ENCODE measurements around the gene CELA2A.
"Not testable (repeated sequence)": the region's sequence is repeated elsewhere in the genome, so short reads cannot be mapped to it uniquely, and the experiment has no call there.

The CELA2A gene

DNA sequence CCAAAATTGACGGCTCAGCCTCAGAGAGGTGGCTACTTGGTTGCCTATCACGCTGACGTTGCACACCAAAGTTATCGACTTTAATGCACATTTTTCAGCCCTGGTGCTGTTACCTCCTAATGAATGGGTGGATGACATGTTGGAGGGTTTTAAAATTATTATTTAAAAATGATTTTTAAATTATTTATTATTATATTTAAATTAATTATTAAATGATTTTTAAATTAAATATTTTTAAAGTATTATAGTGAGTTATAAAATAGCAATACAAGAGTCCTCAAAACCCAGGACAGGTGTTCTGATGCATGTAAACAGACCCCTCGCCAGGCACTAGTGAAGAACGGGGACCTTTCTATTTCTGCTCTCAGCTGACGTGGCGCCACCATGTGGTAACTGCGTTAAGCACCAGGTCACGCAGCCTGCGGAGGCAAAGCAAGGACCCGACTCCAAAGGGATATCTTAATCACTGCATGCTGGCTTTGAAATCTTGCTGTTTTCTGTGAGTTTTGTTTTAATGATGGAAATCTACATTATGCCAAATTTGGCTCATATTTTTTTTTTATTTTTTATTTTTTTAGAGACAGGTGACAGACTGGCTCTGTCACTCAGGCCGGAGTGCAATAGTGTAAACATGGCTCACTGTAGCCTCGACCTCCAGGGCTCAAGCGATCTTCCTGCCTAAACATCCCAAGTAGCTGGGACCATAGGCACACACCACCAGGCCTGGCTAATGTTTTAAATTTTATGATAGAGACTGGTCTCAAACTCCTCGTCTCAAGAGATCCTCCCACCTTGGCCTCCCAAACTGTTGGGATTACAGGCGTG, 44.9 kb downstream of the CELA2A start:
- DNase-seq (ENCODE audit: low read depth), result peak; percentile 8

DNA sequence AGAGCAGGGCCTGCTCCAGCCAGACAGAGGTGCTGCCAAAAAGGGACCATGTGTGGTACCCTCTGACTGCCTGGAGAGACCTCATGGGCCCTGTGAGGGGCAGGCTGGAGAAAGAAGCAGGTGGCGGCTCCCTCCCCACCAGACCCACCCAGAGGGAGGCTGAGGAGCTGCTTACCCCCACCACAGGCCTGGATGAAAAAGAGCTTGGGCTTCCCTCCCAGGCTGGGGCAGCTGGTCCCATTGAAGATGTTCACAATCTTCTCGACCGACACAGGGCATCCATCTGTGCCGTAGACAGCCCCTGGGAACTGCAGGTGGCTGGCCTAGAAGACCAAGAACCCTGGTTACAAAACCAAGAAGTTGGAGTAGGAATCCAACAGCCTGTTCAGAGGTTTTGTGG, 47.9 kb downstream of the CELA2A start:
- no peak for DNase-seq (ENCODE audit: low read depth)

DNA sequence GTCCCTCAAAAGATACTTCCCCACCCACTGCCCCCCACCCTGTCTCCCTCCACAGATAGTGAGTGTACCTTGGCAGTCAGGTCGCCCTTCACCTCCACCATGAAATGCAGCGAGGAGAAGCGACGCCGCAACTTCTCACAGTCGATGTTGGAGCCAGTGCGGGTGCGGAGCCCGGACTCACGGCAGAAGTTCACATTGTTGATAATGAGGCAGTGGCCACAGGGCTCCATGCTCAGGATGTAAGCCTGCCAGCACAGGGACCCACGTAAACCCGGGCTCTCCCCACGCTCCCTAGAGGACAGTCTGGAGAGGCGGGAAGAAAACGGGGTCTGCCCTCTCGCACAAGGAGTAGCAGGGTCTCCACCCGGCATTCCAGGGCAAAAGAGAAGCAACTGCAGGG, 50.3 kb downstream of the CELA2A start:
- no peak for DNase-seq (ENCODE audit: low read depth)

DNA sequence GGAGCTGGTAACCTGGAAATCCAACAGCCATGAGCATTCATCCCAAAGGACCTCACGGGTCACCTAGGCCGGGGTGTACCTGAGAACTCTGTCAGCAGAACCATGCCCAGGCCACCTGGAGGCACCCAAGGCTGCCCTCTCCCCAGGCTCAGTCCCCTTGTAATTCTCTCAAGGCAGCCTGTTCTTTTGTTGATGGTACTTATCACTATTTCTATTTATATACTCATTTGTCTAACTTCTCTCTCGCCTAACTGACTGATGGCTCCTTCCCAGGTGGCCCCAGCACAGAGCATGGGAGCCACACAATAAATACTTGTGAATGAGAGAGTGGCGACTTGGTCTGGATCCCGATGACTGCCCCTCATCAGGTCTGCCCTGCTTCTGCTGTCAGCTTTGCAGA, 50.7 kb downstream of the CELA2A start:
- no peak for DNase-seq (ENCODE audit: low read depth)

DNA sequence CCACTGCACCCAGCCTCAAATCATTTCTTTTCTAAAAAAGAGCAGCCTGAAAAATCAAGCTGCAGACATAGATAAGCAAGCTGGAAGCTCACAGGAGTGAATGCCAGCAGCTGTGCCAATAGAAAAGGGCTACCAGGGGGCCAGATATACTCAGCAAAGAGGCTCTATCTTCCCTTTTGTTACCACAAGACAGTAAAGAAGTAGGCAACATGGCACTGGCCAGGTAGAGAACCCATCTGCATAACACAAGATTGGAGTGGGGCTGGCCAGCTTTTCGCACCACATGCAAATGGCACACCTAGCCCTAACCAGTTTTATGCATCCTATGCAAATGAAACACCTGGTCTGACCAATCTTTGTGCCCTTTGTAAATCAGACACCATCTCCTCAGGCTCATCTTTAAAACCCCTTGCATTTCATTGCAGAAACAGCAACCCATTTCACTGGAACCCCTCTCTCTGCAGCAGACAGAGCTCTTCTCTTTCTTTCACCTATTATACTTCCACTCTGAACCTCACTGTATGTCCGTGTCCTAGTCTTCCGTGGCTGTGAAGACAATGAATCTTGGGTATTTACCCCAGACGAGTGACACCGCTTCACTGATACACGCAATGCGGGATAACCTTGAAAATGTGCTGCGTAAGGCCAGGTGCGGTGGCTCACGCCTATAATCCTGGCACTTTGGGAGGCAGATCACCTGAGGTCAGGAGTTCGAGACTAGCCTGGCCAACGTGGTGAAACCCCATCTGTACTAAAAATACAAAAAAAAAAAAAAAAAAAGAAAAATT, 52.4 kb downstream of the CELA2A start:
- DNase-seq (ENCODE audit: low read depth), result no peak

DNA sequence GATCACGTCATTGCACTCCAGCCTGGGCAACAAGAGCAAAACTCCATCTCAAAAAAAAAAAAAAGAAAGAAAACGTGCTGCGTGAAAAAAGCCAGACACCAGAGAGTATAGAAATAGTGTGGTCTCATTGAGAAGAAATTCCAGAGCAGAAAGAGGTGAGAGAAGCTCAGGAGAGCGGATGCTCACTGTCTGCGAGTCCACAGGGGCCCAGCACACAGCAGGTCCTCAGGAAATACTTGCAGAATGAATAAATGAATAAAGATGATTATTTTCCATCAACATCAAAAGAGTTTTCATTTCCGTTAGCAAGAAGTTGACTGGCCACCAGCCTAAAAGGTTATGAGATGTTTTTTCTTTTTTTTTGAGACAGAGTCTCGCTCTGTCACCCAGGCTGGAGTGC, 53.1 kb downstream of the CELA2A start:
- DNase-seq (ENCODE audit: low read depth), result no peak

DNA sequence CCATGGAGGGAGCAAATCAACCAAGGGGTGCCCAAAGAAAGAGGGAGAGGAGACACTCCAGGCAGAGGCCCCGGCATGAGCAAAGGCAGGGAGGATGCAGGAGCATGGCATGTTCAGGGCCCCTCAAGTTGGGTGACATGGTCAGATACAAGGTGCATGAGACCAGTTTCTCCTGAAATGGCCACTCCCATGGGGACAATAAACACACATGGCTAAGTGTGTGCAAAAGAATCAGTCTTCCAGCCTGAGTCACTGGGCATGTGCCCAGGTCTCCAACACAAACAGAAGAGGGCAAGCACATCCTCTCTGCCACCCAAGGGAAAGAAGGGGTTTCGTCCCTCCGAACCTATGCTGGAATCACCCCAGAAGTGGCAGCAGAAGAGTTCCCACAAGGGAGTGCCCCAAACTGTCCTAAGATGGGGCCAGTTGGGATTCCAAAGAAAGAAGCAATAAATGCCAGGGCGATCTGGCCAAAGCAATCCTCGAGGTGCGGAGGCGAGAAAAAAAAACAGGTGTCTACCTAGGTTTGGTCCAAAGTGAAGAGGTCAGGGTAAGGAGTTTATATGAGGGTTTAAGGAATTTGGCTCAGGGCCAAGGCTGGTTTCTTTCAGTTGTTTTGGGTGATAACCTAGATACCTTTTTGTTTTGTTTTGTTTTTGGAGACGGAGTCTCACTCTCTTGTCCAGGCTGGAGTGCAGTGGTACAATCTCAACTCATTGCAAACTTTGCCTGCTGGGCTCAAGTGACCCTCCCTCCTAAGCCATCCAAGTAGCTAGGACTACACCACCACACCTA, 54.3 kb downstream of the CELA2A start:
- no peak for DNase-seq (ENCODE audit: low read depth)

DNA sequence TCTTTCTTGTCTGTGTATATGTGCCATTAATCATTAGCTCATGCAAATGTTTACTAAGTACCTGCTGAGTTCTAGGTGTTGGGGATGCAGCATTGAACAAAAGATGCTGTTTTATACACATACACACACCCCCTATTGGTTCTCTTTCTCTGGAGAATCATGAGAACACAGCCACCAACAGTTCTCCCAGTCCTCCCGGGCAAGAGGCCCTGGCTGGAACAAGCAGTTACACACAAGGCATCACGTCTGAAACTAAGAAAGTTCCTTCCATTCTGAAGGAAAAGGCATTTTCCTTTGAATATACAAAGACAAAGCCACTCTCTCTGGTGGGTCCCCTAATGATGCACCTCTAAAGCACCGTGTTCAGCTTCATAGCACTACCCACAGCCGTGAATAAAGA, 56.7 kb downstream of the CELA2A start:
- no peak for DNase-seq (ENCODE audit: low read depth)

DNA sequence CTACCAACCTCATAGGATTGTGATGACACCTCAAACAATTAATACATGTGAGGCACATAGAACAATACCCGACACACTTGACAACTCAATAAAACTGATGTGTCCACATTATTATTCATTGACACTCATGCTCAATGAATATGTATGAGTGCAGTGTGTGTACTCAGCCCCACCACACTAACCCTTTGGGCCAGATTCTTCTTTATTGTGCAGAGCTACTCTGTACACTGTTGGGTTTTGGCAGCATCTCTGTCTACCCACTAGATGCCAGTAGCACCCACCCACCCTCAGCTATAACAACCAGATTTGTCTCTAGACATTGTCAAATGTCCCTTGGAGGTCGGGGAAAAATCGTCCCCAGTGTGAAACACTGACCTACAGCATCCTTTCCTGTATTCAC, 57.4 kb downstream of the CELA2A start:
- DNase-seq (ENCODE audit: low read depth), result no peak

DNA sequence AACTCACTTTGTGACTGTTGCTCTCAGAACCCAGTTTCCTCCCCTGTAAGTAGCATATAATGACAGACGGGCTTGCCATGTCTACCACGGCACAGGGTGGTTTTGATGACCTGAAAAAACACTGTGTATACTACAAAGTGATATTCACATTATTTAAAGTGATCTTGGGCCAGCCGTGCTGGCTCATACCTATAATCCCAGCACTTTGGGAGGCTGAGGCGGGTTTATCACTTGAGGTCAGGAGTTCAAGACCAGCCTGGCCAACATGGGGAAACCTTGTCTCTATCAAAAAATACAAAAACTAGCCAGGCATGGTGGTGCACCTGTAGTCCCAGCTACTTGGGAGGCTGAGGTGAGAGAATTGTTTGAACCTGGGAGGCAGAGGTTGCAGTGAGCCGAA, 58.0 kb downstream of the CELA2A start:
- not testable (repeated sequence) for DNase-seq (ENCODE audit: low read depth)

DNA sequence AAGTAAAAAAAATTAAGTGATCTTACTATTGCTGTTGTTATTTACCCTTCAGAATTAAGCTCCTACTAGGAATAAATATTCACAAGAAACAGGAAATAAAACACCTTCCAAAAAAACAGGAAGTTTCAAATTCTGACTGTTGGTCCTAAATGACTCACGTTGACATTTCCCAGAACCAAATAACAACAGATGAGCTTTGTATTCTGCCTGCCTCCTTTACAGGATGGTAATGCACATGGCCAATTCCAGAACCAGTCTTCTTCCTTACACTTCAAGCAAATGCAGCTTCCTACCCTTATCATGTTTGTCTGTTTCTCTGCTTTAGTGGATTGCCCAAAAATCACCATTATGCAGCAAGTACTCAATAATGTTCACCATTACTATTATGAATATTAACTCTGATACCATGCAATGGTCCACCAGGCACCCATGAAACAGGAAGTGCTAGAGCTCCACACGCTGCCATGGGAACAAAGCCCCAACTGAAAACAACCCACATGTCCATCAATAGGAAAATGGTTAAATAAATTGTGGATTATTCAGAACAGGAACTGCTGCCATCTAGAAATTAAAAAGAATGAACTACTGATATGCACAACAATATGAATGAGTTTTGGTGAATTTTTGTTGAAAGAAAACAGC, 58.6 kb downstream of the CELA2A start:
- DNase-seq (ENCODE audit: low read depth), result no peak

DNA sequence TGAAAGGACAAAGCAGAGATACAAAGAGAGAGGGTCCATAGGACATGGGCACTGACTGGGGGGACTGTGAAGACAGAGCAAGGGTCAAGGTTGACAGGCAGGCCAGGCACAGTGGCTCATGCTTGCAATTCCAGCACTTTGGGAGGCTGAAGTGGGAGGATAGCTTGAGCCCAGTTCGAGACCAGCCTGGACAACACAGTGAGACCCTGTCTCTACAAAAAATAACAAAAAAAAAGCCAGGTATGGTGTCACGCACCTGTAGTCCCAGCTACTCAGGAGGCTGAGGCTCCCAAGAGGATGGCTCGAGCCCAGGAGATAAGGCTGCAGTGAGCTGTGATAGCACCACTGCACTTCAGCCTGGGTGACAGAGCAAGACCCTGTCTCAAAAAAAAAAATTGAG, 63.1 kb downstream of the CELA2A start:
- DNase-seq (ENCODE audit: low read depth), result no peak

DNA sequence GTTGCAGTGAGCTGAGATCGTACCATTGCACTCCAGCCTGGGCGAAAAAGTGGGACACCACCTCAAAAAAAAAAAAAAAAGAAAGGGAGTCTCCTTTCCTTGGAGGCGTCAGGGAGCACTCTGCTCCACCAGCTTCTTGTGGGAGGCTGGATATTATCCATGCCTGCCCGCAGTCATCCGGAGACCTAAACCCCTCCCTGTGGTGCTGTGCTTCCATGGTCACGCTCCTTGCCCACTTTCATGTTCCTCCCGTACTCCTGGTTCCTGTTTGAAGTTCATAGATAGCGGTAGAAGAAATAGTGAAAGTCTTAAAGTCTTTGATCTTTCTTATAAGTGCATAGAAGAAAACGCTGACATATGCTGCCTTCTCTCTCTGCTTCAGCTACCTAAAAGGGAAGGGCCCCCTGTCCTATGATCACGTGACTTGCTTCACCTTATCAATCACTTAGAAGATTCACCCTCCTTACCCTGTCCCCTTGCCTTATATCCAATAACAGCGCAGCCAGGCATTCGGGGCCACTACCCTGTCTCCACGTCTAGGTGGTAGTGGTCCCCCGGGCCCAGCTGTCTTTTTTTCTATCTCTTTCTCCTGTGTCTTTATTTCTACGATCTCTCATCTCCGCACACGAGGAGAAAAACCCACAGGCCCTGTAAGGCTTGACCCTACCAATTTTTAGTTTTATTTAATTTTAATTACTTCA, 64.8 kb downstream of the CELA2A start:
- DNase-seq (ENCODE audit: low read depth), result not testable (repeated sequence)
